GM13977 (cell line): ENCODE measurements around the gene DBT.

Experiments
- DNase-seq: peaks from one replicate; pipeline ENCODE4 v3.0.0; 2012; ENCODE audit warnings: low spot score
- in situ Hi-C: fragments of 300-500 bp; cut with MboI; formaldehyde crosslinking; loops from one replicate; pipeline ENCODE4 v1.12.0; 2022; ENCODE audit warnings: low sequenced_read_pairs, low pct_unique_long_range_greater_than_20kb, mixed read lengths, inconsistent platforms; ENCODE audit not compliant: unreplicated experiment
- TF ChIP-seq, protein P1 (sequence below): IDR thresholded peaks from 2 replicates; pipeline ENCODE4 v1.5.1; 2012; ENCODE audit warnings: mild to moderate bottlenecking, control low read depth; ENCODE audit not compliant: insufficient read depth; ENCODE audit errors: extremely low read depth, missing control alignments

DBT gene

DNA sequence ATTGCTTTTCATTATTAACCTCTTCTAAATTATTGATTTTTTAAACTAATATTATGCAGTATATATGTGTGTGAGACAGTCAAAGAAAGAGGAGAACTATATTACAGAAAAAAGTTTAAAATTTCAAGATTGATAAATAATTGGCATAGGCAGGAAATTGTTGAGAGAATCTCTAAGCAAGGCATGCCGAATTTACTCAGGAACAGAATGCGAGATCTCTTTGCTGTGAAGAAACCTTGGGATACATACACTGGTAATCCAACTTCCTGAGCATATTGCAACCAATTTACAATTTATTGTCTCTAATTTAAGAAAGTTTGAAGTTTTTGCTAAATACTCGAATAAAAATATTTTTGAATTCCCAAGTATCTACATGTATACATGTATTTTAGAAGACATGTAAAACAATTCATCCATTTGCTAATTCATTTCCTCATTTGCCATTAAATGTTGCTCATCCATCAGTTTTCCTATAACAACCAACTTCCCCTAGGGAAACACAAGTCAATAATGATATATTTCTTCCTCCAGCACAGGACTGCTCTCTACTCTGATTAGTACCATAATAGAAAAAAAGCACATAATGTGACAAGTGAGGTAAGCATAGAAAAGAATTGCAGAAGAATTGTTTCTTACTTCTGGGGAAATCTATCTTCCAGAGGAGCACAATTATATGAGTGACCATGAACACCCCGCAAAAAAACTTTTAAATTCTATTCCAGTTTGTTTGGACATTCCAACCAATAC, 72.2 kb downstream of the DBT start:
- DNase-seq = no peak
- in situ Hi-C loops = no loop called here
- TF ChIP-seq, protein P1, sequence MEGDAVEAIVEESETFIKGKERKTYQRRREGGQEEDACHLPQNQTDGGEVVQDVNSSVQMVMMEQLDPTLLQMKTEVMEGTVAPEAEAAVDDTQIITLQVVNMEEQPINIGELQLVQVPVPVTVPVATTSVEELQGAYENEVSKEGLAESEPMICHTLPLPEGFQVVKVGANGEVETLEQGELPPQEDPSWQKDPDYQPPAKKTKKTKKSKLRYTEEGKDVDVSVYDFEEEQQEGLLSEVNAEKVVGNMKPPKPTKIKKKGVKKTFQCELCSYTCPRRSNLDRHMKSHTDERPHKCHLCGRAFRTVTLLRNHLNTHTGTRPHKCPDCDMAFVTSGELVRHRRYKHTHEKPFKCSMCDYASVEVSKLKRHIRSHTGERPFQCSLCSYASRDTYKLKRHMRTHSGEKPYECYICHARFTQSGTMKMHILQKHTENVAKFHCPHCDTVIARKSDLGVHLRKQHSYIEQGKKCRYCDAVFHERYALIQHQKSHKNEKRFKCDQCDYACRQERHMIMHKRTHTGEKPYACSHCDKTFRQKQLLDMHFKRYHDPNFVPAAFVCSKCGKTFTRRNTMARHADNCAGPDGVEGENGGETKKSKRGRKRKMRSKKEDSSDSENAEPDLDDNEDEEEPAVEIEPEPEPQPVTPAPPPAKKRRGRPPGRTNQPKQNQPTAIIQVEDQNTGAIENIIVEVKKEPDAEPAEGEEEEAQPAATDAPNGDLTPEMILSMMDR = no peak

DNA sequence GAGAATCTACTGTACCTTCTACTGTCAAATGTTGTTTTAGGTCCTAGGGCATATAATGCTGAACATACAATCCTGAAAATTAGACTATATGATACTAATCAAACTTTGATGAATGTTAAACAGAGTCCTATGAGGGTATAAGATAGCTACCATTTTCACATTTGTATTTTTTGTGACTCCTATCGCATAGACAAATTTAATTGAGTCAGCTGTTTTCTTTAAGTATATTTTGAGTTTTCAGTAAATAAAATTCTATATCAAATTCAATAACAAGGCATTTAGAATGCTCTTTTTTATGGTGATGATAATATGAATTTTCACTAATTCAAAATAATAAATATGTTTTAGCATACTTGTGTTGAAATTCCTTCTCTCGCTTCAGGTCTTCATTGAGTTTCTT, 81.6 kb downstream of the DBT start:
- DNase-seq = no peak
- in situ Hi-C loops = no loop called here
- TF ChIP-seq, protein P1 = no peak

DNA sequence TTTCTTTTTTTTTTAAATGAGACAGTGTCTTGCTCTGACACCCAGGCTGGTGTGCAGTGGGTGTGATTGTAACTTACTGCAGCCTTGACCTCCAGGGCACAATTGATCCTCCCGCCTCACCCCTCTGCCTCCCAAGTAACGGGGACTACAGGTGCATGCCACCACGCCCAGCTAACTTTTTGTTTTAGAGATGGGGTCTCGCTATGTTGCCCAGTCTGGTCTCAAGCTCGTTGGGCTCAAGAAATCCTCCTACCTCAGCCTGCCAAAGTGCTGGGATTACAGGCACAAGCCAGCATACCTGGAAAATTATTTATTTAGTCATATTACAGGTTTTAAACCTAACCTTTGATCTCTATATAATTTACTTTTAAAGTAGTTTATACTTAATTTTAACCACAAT, 84.9 kb downstream of the DBT start:
- TF ChIP-seq, protein P1 = no peak
- in situ Hi-C loops = no loop called here
- no peak for DNase-seq

DNA sequence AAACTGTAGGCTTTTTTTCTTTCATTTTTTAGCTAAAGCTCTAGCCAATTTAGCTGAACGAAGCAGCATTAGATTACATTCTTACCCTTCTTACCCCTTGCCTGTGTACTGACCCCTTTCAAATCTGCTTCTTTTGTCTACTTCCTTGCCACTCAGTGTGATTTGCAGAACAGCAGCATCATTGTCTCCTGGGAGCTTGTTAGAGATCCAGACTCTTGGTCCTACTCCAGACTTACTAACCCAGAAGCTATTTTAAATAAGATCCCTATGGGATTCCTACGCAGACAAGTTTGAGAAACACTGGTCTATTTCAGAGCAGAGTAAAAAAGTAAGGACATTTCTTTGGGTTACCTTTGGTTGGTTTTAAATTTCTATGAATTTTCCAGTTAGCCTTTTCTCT, 85.4 kb downstream of the DBT start:
- in situ Hi-C loops = no loop called here
- TF ChIP-seq, protein P1 = no peak
- DNase-seq = no peak

DNA sequence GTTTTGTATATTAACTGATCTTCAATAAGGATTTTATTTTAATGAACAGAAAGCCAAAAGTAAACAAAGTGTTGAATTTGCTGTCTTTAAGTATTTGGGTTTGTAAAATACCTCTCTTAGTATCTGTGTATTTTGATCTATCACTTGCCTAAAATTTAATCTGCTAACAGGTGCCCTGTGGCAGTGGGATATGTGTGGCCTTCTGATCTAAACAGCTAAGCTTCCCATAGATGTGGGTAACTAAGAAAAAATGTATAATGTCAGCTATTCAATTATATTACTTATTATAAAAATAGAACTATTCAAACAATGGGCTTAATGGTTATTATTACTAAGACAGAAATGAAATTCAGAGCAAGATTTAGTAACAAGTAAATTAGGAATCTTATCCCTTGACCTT, 86.8 kb downstream of the DBT start:
- TF ChIP-seq, protein P1 = no peak
- in situ Hi-C loops = no loop called here
- no peak for DNase-seq

DNA sequence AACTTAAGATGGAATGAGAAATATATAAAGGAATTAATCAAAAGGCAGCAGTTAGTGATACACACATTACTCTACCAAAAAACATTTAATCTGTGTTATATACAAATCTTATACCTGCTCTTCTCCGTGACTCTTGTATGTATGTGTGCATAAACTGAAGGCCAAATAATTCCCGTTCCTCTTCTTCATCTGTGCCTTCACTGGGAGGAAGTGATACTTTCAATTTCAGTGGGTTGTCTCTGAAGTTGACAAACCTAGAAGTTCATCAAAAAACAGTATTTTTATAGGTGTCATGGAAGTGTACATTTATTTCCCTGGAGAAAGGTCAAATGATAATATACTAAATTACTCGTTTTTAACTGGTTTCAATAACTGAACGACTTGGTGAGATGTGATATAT, 97.4 kb downstream of the DBT start:
- DNase-seq = no peak
- in situ Hi-C loops = no loop called here
- TF ChIP-seq, protein P1 = no peak
